Ammon's horn (tissue), 1 donor: ENCODE results near the gene CSRNP3.
A peak's percentile ranks its signal among the peaks of the same experiment; 100 is the strongest.
"Not testable (repeated sequence)": the region's sequence is repeated elsewhere in the genome, so short reads cannot be mapped to it uniquely, and the experiment has no call there.

Source experiments
- DNase-seq: peaks from one replicate; pipeline ENCODE4 v3.0.0-alpha.2; 2016; ENCODE audit warnings: low spot score

Gene CSRNP3

GRCh38 chr2:165634855-165635254, 165.4 kb downstream of the CSRNP3 start:
- peak; percentile 93 for DNase-seq

- DNase-seq = no peak
These were observed 166.0 kb downstream of the CSRNP3 start for GRCh38 chr2:165635532-165635931.

DNA sequence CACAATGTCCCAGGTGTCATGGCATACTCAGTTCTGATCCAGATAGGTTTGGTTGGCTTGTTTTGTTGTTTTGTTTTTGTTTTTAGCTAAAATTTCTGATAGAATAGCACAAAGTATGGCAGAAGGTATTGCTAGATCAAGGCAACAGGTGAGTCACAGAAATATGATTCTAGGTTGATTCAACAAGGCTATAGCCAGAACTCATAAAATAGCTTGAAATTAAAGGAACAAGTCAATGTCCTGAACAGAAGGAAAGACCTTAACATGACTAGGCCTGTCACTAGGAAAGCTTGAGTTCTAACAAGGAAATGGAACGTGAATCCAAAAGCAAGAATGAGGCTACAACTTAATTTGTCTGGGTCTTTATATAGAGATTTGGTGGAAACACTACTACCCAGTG, 167.5 kb downstream of the CSRNP3 start:
- no peak for DNase-seq

- DNase-seq = no peak
These were observed 167.9 kb downstream of the CSRNP3 start for GRCh38 chr2:165637396-165637795.

GRCh38 chr2:165639504-165639903, 170.0 kb downstream of the CSRNP3 start:
- no peak for DNase-seq

GRCh38 chr2:165640247-165640929, 170.9 kb downstream of the CSRNP3 start:
- DNase-seq = no peak

GRCh38 chr2:165645930-165646831, 176.7 kb downstream of the CSRNP3 start:
- no peak for DNase-seq

GRCh38 chr2:165647409-165647808, 177.9 kb downstream of the CSRNP3 start:
- DNase-seq = no peak

GRCh38 chr2:165648801-165649200, 179.3 kb downstream of the CSRNP3 start:
- DNase-seq = peak; percentile 91

DNA sequence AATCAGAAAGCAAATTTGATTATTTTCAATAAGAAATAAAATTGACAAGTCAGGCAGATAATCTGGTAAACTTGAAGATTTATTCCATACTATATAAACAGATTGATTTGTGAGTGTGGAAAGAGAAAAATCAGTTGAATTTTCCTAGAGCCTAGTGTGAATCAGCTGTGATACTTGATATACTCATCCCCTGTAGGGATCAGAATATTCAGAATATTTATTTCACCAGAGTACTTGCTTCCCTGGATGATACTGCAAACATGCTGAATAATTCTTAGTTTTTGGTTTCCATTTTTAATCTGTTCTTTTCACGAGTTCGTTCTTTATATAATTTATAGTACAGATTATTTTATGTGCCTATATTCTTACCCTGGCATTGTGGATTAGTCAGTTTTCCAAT, 181.7 kb downstream of the CSRNP3 start:
- DNase-seq = no peak

DNA sequence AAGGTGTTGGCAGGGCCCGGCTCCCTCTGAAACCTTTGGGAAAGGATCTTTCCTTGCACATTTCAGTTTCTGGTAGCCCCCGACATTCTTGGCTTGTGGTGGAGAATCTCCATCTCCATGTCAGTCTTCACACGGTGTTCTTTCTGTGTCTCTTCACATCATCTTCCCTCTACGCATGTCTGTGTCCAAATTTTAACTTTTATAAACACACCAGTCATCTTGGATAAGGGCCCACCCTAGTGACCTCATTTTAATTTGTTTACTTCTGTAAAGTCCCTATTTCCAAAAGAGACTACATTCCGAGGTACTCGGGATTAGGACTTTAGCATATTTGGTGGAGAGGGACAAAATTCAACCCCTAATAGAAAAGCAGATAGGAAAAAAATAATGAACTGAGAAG, 186.2 kb downstream of the CSRNP3 start:
- no peak for DNase-seq

- no peak for DNase-seq
These were observed 190.9 kb downstream of the CSRNP3 start for GRCh38 chr2:165660361-165660760.

- no peak for DNase-seq
These were observed 193.2 kb downstream of the CSRNP3 start for GRCh38 chr2:165662720-165663119.

DNA sequence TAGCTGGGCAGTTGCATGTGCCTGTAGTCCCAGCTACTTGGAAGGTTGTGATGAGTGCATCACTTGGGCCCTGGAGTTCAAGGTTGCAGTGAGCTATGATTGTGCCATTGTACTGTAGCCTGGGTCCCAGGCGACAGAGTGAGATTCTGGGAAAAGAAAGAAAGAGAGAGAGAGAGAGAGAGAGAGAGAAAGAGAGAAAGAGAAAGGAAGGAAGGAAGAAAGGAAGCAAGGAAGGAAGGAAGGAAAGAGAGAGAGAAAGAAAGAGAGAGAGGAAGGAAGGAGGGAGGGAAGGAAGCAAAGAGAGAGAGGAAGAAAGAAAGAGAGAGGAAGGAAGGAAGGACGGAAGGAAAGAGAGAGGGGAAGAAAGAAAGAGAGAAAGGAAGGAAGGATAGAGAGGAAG, 196.1 kb downstream of the CSRNP3 start:
- DNase-seq = no peak

DNA sequence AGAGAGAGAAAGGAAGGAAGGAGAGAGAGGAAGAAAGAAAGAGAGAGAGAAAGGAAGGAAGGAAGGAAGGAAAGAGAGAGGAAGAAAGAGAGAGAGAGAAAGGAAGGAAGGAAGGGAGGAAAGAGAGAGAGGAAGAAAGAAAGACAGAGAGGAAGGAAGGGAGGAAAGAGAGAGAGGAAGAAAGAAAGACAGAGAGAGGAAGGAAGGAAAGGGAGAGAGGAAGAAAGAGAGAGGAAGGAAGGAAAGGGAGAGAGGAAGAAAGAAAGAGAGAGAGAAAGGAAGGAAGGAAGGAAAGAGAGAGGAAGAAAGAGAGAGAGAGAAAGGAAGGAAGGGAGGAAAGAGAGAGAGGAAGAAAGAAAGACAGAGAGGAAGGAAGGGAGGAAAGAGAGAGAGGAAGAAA, 196.6 kb downstream of the CSRNP3 start:
- DNase-seq = not testable (repeated sequence)

DNA sequence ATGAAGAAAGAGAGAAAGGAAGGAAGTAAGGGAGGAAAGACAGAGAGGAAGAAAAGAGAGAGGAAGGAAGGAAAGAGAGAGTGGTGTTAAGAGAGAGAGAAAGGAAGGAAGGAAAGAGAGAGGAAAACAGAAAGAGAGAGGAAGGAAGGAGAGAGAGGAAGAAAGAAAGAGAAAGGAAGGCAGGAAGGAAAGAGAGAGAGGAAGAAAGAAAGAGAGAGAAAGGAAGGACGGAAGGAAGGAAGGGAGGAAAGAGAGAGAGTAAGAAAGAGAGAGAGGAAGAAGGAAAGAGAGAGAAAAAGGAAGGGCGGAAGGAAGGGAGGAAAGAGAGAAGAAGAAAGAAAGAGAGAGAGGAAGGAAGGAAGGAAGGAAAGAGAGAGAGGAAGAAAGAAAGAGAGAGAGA, 197.1 kb downstream of the CSRNP3 start:
- no peak for DNase-seq

- no peak for DNase-seq
These were observed 197.9 kb downstream of the CSRNP3 start for GRCh38 chr2:165667375-165667774.

DNA sequence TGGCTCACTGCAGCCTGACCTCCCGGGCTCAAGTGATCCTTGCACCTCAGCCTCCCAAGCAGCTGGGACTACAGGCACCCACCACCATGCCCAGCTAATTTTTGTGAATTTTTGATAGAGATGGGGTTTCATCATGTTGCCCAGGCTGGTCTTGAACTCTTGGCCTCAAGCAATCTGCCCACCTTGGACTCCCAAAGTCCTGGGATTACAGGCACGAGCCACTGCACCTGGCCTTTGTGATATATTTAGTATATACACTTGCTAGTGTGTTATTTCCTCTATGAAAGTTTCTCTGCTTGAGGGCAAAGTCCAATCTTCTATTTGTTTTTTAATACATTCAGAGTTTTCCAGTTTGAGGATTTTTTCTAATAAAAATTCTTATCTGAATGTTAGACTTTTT, 205.3 kb downstream of the CSRNP3 start:
- no peak for DNase-seq

DNA sequence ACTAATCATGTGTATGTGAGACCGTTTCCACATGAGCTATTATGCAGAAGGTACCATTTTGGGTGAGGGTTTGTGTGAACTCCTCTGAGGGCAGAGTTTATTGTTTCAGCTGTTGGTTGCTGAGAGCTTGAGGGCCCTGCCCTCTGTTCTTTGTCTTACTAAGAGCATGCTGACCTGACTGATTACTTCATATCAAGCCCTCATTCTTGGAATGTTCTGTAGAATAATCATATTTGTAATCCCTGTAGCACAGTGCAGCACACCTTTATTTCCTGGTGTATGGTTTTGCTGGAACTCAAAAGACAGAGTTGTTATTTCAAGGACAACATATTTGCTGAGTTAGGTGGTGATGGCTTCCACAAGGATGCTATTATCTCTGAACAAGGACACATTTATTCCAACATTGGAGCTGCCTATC, 206.1 kb downstream of the CSRNP3 start:
- DNase-seq = no peak

DNA sequence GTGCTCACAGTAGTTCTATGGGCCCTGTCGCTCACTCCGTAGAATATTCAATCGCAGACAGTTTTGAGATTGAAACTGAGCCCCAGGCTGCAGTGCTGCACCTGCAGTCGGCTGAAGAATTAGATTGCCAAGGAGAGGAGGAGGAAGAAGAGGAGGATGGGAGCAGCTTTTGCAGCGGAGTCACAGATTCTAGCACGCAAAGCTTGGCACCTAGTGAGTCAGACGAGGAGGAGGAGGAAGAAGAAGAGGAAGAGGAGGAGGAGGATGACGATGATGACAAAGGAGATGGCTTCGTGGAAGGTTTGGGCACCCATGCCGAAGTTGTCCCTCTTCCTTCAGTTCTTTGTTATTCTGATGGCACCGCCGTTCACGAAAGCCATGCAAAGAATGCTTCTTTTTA, 209.4 kb downstream of the CSRNP3 start:
- DNase-seq = peak; percentile 37

DNA sequence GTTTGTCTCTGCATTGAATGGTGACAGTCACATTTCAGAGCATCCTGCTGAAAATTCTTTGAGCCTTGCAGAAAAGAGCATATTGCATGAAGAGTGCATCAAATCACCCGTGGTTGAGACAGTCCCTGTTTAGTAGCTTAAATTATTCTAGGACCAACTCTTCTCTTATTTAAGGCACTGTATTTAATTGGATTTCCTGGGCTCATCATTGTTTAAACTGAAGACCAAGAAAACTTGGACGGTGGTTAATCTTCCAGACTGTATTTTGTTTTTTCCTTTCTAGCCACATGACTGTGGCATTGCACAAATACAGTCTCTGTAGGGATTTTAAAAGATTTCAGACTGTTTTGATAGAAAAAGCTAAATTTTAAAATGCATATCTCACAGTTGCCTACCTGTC, 210.1 kb downstream of the CSRNP3 start:
- no peak for DNase-seq

DNA sequence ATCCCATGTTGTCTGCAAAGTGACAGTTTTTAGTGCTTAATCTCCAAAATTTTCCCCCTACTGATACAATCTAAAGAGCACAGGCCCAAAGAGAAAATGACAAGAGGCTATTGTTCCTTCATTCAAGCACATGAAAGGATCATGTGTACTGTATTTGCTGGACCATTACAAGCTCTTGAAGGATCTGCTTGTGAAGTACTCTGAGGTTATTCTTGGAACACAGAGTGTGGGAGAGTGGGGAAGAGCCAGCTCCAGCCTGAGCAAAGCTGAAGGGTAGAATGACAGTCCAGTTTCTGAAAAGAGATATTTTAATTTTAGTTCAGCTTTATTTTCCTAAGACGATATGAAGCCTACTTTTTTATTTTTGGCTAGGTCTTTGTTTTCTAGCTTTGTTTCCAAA, 212.3 kb downstream of the CSRNP3 start:
- peak; percentile 69 for DNase-seq

GRCh38 chr2:165682546-165682945, 213.0 kb downstream of the CSRNP3 start:
- DNase-seq = no peak
